ENCODE data around the gene RGL1.

Gene RGL1

DNA sequence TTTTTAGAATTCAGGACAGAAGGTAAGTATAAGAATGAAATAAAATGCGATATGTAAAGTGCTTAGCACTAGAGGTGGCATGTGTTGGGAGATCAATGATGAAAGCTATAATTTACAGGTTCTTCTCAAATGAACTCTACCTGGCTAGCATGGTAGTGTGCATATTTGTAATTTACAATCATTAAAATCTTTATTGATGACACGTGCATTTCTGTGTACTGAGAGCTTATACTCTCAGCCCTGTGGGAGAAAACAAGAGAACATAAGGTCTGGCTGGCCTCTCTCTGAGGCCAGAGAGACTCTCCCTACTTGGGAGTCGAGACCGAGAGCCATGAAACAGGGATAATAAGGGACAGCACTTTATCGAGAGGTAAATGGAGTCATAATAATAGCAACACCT lies 156.2 kb downstream of the RGL1 start:
- H3K4me1 ChIP-seq (ENCODE audit: control insufficient read depth, insufficient read depth, low read length), result no peaks in the 10 kb centered on the region
- ChIA-PET POLR2A (no interaction called here), CTCF (interaction anchor here (0.6 kb wide), 1 partner anchor 31 kb away, joined by 3 read pairs; no protein-coding TSS in a partner anchor)
- H3K36me3 ChIP-seq (ENCODE audit: control insufficient read depth in 2 of 2, insufficient read depth in 1 of 2, low read length in 2 of 2), result no peaks in the 10 kb centered on the region
- H3K9me3 ChIP-seq (ENCODE audit: control insufficient read depth, insufficient read depth, low read depth, low read length), result no peaks in the 10 kb centered on the region
- H3K4me3 ChIP-seq (ENCODE audit: low read depth, low read length), result no peak overlapping the region
- H3K27ac ChIP-seq (ENCODE audit: extremely low read depth, low read depth, low read length), result no peak overlapping the region
- TF ChIP-seq ZNF701 (tag by site-specific recombination; IDR thresholded peaks at IDR 0.05) (no peak), ZNF585B (tag by site-specific recombination; IDR thresholded peaks at IDR 0.05) (no peak), ZBTB7A (tag by site-specific recombination; IDR thresholded peaks at IDR 0.05; ENCODE audit: low read depth) (no peak), SETDB1 (IDR thresholded peaks at IDR 0.05; ENCODE audit: insufficient read length, low read length) (no peak), ZNF37A (tag by site-specific recombination; IDR thresholded peaks at IDR 0.05) (no peak), ZNF211 (tag by site-specific recombination; IDR thresholded peaks at IDR 0.05; ENCODE audit: low read depth) (no peak), ZNF114 (tag by site-specific recombination; IDR thresholded peaks at IDR 0.05) (no peak), MEIS1 (CRISPR knock-in tag; IDR thresholded peaks at IDR 0.05; ENCODE audit: borderline replicate concordance) (no peak), ZNF571 (tag by site-specific recombination; IDR thresholded peaks at IDR 0.05) (no peak), ZNF677 (tag by site-specific recombination; IDR thresholded peaks at IDR 0.05) (no peak), ZNF138 (tag by site-specific recombination; IDR thresholded peaks at IDR 0.05; ENCODE audit: borderline replicate concordance) (no peak), ZNF555 (tag by site-specific recombination; conservative IDR thresholded peaks at IDR 0.05) (no peak), ZBTB17 (tag by site-specific recombination; IDR thresholded peaks at IDR 0.05) (no peak)
- TF ChIP-seq, protein P1, sequence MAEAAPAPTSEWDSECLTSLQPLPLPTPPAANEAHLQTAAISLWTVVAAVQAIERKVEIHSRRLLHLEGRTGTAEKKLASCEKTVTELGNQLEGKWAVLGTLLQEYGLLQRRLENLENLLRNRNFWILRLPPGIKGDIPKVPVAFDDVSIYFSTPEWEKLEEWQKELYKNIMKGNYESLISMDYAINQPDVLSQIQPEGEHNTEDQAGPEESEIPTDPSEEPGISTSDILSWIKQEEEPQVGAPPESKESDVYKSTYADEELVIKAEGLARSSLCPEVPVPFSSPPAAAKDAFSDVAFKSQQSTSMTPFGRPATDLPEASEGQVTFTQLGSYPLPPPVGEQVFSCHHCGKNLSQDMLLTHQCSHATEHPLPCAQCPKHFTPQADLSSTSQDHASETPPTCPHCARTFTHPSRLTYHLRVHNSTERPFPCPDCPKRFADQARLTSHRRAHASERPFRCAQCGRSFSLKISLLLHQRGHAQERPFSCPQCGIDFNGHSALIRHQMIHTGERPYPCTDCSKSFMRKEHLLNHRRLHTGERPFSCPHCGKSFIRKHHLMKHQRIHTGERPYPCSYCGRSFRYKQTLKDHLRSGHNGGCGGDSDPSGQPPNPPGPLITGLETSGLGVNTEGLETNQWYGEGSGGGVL (tag by site-specific recombination; IDR thresholded peaks at IDR 0.05), result no peak

DNA sequence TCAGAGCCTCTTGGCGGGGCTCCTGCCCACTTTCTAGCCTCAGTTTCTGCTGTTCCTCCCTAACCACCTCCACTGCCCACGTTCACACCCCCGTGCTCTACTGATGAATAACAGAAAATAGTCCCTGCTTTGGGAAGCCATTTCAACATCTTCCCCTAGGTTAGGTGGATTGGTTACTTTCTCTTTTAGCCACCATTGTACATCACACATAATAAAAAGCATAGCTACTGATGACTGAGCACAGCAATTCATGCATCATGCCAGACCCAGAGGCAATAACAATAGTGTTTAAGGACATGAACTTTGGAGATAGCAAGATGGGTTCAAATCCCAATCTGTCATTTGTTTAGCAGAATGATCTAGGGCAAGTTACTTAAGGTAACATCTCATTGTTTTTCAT lies 158.0 kb downstream of the RGL1 start:
- H3K4me1 ChIP-seq (ENCODE audit: control insufficient read depth, insufficient read depth, low read length), result no peaks in the 10 kb centered on the region
- CTCF ChIA-PET, result interaction anchor here (0.5 to 0.9 kb wide), 3 partner anchors 9 to 44 kb away, joined by 3 read pairs; no protein-coding TSS in a partner anchor
- no peak overlapping the region for H3K27ac ChIP-seq (ENCODE audit: extremely low read depth, low read depth, low read length)
- no peak overlapping the region for H3K4me3 ChIP-seq (ENCODE audit: low read depth, low read length)
- POLR2A ChIA-PET, result no interaction called here
- no peaks in the 10 kb centered on the region for H3K36me3 ChIP-seq (ENCODE audit: control insufficient read depth in 2 of 2, insufficient read depth in 1 of 2, low read length in 2 of 2)
- TF ChIP-seq SCRT2 (tag by site-specific recombination; IDR thresholded peaks at IDR 0.05) (no peak), ZNF707 (tag by site-specific recombination; IDR thresholded peaks at IDR 0.05) (no peak), ZSCAN16 (tag by site-specific recombination; IDR thresholded peaks at IDR 0.05) (no peak), ZBTB17 (tag by site-specific recombination; IDR thresholded peaks at IDR 0.05) (no peak), ZNF623 (tag by site-specific recombination; IDR thresholded peaks at IDR 0.05) (no peak), ZNF416 (tag by site-specific recombination; IDR thresholded peaks at IDR 0.05) (no peak), ZBTB7A (tag by site-specific recombination; IDR thresholded peaks at IDR 0.05; ENCODE audit: low read depth) (no peak), ZNF211 (tag by site-specific recombination; IDR thresholded peaks at IDR 0.05; ENCODE audit: low read depth) (no peak), ZNF175 (tag by site-specific recombination; IDR thresholded peaks at IDR 0.05) (no peak), SP7 (tag by site-specific recombination; IDR thresholded peaks at IDR 0.05) (no peak)
- TF ChIP-seq, protein P2, sequence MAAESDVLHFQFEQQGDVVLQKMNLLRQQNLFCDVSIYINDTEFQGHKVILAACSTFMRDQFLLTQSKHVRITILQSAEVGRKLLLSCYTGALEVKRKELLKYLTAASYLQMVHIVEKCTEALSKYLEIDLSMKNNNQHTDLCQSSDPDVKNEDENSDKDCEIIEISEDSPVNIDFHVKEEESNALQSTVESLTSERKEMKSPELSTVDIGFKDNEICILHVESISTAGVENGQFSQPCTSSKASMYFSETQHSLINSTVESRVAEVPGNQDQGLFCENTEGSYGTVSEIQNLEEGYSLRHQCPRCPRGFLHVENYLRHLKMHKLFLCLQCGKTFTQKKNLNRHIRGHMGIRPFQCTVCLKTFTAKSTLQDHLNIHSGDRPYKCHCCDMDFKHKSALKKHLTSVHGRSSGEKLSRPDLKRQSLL (tag by site-specific recombination; IDR thresholded peaks at IDR 0.05), result no peak
- TF ChIP-seq, protein P3, sequence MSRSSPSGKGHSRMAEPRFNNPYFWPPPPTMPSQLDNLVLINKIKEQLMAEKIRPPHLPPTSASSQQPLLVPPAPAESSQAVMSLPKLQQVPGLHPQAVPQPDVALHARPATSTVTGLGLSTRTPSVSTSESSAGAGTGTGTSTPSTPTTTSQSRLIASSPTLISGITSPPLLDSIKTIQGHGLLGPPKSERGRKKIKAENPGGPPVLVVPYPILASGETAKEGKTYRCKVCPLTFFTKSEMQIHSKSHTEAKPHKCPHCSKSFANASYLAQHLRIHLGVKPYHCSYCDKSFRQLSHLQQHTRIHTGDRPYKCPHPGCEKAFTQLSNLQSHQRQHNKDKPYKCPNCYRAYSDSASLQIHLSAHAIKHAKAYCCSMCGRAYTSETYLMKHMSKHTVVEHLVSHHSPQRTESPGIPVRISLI (tag by site-specific recombination; IDR thresholded peaks at IDR 0.05), result no peak
- TF ChIP-seq, protein P4, sequence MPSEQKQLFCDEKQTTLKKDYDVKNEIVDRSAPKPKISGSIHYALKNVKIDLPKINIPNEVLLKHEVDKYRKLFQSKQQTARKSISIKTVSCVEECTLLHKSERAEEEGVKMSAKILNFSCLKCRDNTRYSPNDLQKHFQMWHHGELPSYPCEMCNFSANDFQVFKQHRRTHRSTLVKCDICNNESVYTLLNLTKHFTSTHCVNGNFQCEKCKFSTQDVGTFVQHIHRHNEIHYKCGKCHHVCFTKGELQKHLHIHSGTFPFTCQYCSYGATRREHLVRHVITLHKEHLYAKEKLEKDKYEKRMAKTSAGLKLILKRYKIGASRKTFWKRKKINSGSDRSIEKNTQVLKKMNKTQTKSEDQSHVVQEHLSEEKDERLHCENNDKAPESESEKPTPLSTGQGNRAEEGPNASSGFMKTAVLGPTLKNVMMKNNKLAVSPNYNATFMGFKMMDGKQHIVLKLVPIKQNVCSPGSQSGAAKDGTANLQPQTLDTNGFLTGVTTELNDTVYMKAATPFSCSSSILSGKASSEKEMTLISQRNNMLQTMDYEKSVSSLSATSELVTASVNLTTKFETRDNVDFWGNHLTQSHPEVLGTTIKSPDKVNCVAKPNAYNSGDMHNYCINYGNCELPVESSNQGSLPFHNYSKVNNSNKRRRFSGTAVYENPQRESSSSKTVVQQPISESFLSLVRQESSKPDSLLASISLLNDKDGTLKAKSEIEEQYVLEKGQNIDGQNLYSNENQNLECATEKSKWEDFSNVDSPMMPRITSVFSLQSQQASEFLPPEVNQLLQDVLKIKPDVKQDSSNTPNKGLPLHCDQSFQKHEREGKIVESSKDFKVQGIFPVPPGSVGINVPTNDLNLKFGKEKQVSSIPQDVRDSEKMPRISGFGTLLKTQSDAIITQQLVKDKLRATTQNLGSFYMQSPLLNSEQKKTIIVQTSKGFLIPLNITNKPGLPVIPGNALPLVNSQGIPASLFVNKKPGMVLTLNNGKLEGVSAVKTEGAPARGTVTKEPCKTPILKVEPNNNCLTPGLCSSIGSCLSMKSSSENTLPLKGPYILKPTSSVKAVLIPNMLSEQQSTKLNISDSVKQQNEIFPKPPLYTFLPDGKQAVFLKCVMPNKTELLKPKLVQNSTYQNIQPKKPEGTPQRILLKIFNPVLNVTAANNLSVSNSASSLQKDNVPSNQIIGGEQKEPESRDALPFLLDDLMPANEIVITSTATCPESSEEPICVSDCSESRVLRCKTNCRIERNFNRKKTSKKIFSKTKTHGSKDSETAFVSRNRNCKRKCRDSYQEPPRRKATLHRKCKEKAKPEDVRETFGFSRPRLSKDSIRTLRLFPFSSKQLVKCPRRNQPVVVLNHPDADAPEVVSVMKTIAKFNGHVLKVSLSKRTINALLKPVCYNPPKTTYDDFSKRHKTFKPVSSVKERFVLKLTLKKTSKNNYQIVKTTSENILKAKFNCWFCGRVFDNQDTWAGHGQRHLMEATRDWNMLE (tag by site-specific recombination; conservative IDR thresholded peaks at IDR 0.05; ENCODE audit: low read depth), result no peak
- TF ChIP-seq, protein P5, sequence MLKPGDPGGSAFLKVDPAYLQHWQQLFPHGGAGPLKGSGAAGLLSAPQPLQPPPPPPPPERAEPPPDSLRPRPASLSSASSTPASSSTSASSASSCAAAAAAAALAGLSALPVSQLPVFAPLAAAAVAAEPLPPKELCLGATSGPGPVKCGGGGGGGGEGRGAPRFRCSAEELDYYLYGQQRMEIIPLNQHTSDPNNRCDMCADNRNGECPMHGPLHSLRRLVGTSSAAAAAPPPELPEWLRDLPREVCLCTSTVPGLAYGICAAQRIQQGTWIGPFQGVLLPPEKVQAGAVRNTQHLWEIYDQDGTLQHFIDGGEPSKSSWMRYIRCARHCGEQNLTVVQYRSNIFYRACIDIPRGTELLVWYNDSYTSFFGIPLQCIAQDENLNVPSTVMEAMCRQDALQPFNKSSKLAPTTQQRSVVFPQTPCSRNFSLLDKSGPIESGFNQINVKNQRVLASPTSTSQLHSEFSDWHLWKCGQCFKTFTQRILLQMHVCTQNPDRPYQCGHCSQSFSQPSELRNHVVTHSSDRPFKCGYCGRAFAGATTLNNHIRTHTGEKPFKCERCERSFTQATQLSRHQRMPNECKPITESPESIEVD (tag by site-specific recombination; IDR thresholded peaks at IDR 0.05), result no peak
- H3K9me3 ChIP-seq (ENCODE audit: control insufficient read depth, insufficient read depth, low read depth, low read length), result no peaks in the 10 kb centered on the region
